ENCODE results near the gene NRDC. TPM values are rescaled to one million over a fixed set of nuclear protein-coding genes. Genes with fewer than 3 reads are reported as not detected.

Gene NRDC, protein sequence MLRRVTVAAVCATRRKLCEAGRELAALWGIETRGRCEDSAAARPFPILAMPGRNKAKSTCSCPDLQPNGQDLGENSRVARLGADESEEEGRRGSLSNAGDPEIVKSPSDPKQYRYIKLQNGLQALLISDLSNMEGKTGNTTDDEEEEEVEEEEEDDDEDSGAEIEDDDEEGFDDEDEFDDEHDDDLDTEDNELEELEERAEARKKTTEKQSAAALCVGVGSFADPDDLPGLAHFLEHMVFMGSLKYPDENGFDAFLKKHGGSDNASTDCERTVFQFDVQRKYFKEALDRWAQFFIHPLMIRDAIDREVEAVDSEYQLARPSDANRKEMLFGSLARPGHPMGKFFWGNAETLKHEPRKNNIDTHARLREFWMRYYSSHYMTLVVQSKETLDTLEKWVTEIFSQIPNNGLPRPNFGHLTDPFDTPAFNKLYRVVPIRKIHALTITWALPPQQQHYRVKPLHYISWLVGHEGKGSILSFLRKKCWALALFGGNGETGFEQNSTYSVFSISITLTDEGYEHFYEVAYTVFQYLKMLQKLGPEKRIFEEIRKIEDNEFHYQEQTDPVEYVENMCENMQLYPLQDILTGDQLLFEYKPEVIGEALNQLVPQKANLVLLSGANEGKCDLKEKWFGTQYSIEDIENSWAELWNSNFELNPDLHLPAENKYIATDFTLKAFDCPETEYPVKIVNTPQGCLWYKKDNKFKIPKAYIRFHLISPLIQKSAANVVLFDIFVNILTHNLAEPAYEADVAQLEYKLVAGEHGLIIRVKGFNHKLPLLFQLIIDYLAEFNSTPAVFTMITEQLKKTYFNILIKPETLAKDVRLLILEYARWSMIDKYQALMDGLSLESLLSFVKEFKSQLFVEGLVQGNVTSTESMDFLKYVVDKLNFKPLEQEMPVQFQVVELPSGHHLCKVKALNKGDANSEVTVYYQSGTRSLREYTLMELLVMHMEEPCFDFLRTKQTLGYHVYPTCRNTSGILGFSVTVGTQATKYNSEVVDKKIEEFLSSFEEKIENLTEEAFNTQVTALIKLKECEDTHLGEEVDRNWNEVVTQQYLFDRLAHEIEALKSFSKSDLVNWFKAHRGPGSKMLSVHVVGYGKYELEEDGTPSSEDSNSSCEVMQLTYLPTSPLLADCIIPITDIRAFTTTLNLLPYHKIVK
- total RNA-seq, result 97.5 TPM

GRCh38 chr1:51878616-51879336, at the start of gene NRDC:
Gene NRDC, minus strand, starts transcription at chr1:51878727. Its CDS starts 112 bp downstream, at chr1:51878615.

Other genes with a start within 250 kb of the NRDC start
- gene RAB3B, start 112.0 kb upstream of the NRDC start, total RNA-seq, result 12.0 TPM
- 10.9 TPM for gene KTI12, start 155.1 kb upstream of the NRDC start, total RNA-seq
- 25.7 TPM for gene TXNDC12, start 176.5 kb upstream of the NRDC start, total RNA-seq
- 80.2 TPM for gene BTF3L4, start 177.6 kb upstream of the NRDC start, total RNA-seq